NCI-H446 treated with DMSO at 0.1 percent for 48 hours (cell line): ENCODE results near the gene ZDHHC3.
A peak's percentile ranks its signal among the peaks of the same experiment; 100 is the strongest.
"Not testable (repeated sequence)": the region's sequence is repeated elsewhere in the genome, so short reads cannot be mapped to it uniquely, and the experiment has no call there.

Source experiments
- DNase-seq: peaks from one replicate; lab custom pipeline; 2025; lab: John Stamatoyannopoulos, UW

ZDHHC3 gene

GRCh38 chr3:44995142-44995770 is 19.3 kb upstream of the ZDHHC3 start:
- DNase-seq, result peak; percentile 6

GRCh38 chr3:44993471-44994205 is 17.7 kb upstream of the ZDHHC3 start:
- no peak for DNase-seq

GRCh38 chr3:44992555-44993470 is 16.8 kb upstream of the ZDHHC3 start:
- DNase-seq, result no peak

GRCh38 chr3:44991326-44991725 is 15.4 kb upstream of the ZDHHC3 start:
- no peak for DNase-seq

- no peak for DNase-seq
Observed at GRCh38 chr3:44989636-44990373, 13.8 kb upstream of the ZDHHC3 start.

GRCh38 chr3:44989141-44989540 is 13.2 kb upstream of the ZDHHC3 start:
- DNase-seq, result no peak

- DNase-seq, result no peak
Observed at GRCh38 chr3:44988073-44988472, 12.1 kb upstream of the ZDHHC3 start.

GRCh38 chr3:44987332-44987731 is 11.4 kb upstream of the ZDHHC3 start:
- DNase-seq, result no peak

GRCh38 chr3:44986330-44986729 is 10.4 kb upstream of the ZDHHC3 start:
- DNase-seq, result not testable (repeated sequence)

GRCh38 chr3:44984335-44984734 is 8.4 kb upstream of the ZDHHC3 start:
- no peak for DNase-seq

GRCh38 chr3:44983484-44983941 is 7.5 kb upstream of the ZDHHC3 start:
- DNase-seq, result no peak

GRCh38 chr3:44982817-44983216 is 6.8 kb upstream of the ZDHHC3 start:
- no peak for DNase-seq

- no peak for DNase-seq
Observed at GRCh38 chr3:44981751-44982150, 5.8 kb upstream of the ZDHHC3 start.

- no peak for DNase-seq
Observed at GRCh38 chr3:44981220-44981619, 5.2 kb upstream of the ZDHHC3 start.

- DNase-seq, result no peak
Observed at GRCh38 chr3:44974416-44974815, 1.6 kb downstream of the ZDHHC3 start.

GRCh38 chr3:44970926-44971490 is 5.0 kb downstream of the ZDHHC3 start:
- DNase-seq, result no peak

GRCh38 chr3:44969828-44970179 is 6.2 kb downstream of the ZDHHC3 start:
- DNase-seq, result no peak

- DNase-seq, result no peak
Observed at GRCh38 chr3:44969154-44969827, 6.7 kb downstream of the ZDHHC3 start.

GRCh38 chr3:44968447-44968858 is 7.5 kb downstream of the ZDHHC3 start:
- DNase-seq, result no peak

GRCh38 chr3:44966795-44967278 is 9.1 kb downstream of the ZDHHC3 start:
- DNase-seq, result no peak

GRCh38 chr3:44965165-44965564 is 10.8 kb downstream of the ZDHHC3 start:
- no peak for DNase-seq
